Kidney glomerular epithelial cell (primary cell): ENCODE results near the gene TMEFF2.

Experiments
- DNase-seq: peaks from one replicate; lab custom pipeline; 2025; lab: John Stamatoyannopoulos, UW

Gene TMEFF2

GRCh38 chr2:192194866-192195547 lies at the start of gene TMEFF2:
Gene TMEFF2, minus strand, starts transcription at chr2:192194933. Its CDS starts 409 bp downstream, at chr2:192194524.
- peak; percentile 35 for DNase-seq

- DNase-seq: no peak
Observed at GRCh38 chr2:192243488-192243887, 48.8 kb upstream of the TMEFF2 start.

GRCh38 chr2:192236136-192236535 lies 41.4 kb upstream of the TMEFF2 start:
- no peak for DNase-seq

- DNase-seq: no peak
Observed at GRCh38 chr2:192230889-192231453, 36.2 kb upstream of the TMEFF2 start.

DNA sequence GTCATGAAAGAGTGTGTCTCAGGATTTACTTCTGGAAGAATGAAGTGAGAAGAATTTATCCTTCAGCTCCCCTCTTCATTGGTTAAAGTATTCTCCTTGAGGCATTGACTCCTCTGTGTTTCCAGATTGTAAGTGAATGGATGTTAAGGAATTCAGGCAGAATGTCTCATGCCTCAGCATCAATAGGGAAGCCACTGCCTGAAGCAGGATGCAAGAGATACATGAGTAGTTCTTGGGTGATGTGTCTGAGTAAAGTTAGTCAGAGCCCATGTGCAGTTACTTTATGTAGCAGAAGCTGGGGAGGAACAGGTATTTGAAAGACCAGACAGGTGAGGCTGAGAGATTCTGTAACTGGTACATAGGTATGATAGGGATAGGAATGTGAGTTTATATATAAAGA lies 34.0 kb upstream of the TMEFF2 start:
- no peak for DNase-seq

DNA sequence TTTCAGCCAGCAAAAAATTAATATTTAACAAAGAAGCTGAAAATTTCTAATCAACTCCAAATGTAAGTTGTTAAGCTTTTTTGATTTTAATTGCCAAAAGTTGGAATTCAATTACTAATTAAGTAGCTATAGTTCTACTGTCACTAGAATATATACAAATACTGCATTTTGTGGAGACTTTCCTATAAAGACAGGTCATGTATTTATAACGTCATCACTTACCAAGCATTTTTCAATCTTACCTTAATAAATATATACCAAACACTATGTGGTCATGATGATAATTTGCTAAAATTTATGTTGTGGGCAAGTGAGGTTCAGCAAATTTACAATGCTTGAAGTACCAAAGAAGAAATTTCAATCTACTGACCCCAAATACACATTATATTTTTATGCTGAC lies 24.2 kb upstream of the TMEFF2 start:
- DNase-seq: no peak

DNA sequence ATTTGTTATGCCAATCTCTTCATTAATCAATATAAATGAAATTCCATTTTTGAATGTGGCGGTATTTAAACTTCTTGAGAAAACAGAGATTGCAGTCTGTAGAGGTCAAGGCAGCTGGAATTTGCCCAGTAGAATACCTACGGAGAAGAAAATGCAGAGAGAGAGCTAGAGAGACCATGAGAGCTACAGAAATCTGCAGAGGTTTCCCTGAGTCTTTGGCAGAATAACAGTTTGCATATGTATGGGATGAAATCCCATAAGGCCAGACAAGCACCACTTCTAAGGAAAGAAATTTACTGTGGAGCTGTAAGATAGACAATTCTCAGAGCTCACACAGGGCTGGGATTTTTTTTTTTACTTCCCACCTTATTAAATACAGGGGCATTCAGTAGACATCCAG lies 23.6 kb upstream of the TMEFF2 start:
- no peak for DNase-seq

DNA sequence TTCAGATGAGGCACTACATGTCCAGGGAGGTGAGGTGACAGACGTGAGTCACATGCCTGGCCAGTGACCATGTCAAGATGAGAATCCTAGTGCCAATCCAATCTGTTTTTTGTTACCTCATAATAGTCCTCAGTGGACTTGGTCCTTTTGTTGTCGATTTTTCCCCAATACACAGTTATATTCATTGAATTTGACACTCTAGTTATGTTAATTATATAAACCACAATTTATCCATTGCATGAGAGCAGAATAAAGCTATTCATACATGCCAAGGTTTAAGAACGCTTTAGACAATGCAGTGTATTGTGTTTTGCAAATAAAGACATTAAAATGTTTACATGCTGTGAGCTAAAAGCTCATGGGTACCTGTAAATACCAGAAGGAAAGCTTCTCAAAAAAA lies 21.6 kb upstream of the TMEFF2 start:
- no peak for DNase-seq

- DNase-seq: no peak
Observed at GRCh38 chr2:192215096-192215877, 20.6 kb upstream of the TMEFF2 start.

- DNase-seq: no peak
Observed at GRCh38 chr2:192208848-192209247, 14.1 kb upstream of the TMEFF2 start.

GRCh38 chr2:192206399-192206798 lies 11.7 kb upstream of the TMEFF2 start:
- no peak for DNase-seq

DNA sequence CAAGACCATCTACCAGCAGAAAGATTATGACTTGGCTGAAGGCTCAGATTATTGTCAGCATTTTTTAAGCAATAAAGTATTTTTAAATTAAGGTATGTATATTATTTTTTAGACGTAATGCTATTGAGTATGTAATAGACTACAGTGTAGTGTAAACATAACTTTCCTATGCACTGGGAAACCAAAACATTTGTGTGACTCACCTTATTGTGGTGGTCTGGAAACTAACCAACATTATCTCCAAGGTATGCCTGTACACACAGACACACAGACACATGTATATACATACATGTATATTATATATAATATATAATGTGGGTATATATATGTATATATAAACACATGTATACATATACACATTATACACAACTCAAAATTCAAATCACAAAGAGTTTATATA lies 9.1 kb upstream of the TMEFF2 start:
- DNase-seq: no peak

DNA sequence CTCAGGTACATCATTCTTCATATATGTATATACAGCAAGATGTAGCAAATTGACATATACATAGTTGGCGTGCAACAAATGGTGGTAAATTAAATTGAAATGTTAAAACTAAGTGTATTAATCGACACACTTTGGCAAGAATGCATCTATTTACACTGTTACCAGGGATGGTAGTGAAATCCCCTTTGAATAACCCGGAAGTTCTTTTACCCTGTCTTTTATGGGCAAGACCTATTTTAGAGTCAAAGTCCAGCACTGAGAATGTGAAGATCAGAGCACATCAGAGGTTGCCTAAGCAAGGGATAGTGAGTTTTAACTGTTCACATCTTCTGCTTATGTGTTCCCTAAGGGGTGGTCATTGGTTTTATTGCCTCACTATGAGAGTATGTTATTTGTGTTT lies 7.6 kb upstream of the TMEFF2 start:
- DNase-seq: no peak

GRCh38 chr2:192201116-192201515 lies 6.4 kb upstream of the TMEFF2 start:
- DNase-seq: no peak

DNA sequence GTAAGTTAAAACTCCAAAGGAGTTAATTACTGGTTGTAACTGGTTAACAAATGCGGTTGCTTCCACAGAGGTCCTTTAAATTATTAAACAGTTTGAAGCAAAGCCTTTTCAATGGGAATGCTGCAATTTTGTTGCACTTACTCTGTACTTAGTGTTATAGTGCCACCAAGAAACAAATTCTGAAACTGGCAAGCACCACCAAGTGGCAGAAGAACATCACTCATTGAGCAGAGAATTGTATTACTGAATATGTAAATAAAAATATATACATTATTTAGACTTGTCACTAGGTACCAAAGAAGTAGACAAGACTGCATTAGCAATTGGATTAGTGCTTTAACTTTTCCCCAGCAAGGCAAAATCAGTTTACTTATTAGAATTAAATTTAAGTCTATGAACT lies 2.6 kb upstream of the TMEFF2 start:
- peak; percentile 3 for DNase-seq

DNA sequence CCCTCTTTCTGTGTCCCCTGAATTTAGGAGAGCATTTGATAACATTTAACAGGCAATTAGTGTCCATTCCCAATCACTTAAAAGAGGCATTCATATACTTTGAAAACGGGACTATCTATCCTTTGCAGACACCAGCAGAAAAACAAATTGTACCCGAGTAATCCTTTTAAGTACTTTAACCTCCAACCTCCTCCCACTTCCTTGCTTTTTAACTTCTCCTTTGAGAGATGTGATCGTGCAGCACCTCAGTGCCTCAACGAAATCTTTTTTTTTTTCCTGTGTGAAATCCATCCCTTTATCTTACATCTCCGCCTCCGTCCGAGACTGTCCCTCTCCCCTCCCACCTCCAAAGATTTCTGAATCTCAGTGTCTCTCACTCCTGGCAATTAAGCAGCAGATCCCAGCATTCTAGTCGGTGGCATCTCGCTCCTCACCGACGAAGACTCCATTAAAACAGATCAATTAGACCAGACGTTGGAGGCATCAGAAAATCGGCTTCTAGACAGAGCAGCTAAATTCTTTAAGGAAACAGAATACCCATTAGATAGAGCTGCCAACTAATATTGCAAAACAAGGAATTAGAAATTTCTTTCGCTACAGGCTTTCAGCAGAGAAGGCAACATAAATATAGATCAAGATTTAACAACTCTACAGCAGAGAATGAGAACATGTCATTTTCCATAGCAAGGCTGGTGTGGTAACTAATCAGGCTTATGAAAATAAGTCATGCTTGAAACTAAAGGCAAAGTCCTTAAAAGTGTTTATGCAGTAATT lies 1.9 kb upstream of the TMEFF2 start:
- no peak for DNase-seq

GRCh38 chr2:192195548-192196418 lies 1.1 kb upstream of the TMEFF2 start:
- DNase-seq: peak; percentile 18

GRCh38 chr2:192194265-192194865 lies 368 bp downstream of the TMEFF2 start:
- no peak for DNase-seq

GRCh38 chr2:192190474-192190873 lies 4.3 kb downstream of the TMEFF2 start:
- DNase-seq: peak; percentile 20

DNA sequence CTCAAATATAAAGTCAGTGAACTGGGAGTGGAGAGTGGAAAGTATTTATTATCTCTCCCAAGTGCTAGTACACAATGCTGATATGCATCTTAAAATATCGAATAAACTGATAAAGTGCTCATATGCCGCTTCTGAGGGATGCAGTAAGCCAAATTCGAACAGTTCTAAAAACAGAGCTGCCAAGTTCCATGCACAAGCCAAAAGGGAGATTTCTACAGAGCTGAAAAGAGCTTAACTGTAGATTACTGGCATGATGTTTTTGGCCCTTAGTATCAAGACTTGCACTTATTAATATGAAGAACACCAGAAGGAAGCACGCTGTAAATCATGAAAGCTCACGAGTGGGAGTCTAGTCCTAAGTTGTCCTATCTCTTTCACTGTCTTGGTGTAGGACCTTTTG lies 7.9 kb downstream of the TMEFF2 start:
- DNase-seq: no peak

DNA sequence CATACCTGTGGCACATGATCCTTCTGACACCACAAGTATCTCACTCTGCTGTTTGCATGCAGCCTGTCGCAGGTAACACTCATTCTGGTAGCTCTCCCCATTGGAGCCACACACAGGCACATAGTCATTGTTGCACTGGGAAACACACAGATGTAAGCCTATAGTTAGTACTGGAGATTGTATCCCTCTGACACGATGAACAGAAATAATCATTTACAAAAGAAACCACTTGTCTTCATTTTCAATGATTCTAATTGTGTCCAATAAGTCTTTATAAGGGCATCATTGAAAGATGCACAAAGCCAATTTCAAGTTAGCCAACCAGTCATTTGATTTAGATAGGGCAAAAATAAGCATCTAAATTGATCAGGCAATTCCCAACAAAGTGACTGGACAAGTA lies 10.4 kb downstream of the TMEFF2 start:
- no peak for DNase-seq
